Dedifferentiated amniotic fluid mesenchymal stem cell (primary cell): ENCODE results near the gene RSAD1.

Experiments used
- DNase-seq: peaks from one replicate; pipeline ENCODE4 v3.0.0-alpha.2; 2016; ENCODE audit errors: extremely low spot score

The RSAD1 gene

GRCh38 chr17:50519141-50519834, 40.6 kb downstream of the RSAD1 start:
- no peak for DNase-seq

- no peak for DNase-seq
Measured at GRCh38 chr17:50520483-50520882, 41.8 kb downstream of the RSAD1 start.

GRCh38 chr17:50521514-50521913, 42.9 kb downstream of the RSAD1 start:
- no peak for DNase-seq

DNA sequence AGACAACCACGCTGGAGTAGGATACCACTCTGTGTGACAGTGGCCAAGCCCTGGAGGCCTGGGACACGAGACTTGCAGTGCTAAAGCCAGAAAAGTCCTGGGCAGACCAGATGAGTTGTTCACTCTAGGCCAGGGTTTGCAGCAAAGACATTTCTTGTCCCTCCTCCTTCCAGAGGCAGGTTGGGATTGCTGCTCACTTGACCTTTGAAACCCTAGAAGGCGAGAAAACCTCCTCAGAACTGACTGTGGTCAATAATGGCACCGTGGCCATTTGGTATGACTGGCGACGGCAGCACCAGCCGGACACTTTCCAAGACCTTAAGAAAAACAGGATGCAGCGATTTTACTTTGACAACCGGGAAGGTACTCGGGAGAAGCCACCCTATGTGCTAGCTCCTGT, 44.1 kb downstream of the RSAD1 start:
- DNase-seq, result no peak

- no peak for DNase-seq
Measured at GRCh38 chr17:50523208-50523607, 44.5 kb downstream of the RSAD1 start.

DNA sequence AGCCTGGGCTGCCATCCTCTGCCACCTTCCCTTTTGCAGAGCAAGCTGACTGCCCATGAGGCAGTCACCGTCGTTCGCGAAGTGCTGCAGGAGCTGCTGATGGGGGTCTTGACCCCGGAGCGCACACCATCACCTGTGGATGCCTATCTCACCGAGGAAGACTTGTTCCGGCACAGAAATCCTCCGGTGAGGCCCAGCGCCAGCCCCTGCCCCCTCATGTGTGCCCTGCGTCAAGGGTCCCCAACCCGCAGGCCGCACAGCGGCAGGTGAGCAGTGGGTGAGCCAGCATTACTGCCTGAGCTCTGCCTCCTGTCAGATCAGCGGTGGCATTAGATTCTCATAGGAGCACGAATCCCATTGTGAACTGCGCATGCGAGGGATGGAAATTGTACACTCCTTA, 46.2 kb downstream of the RSAD1 start:
- no peak for DNase-seq

GRCh38 chr17:50527155-50527762, 48.6 kb downstream of the RSAD1 start:
- DNase-seq, result no peak

DNA sequence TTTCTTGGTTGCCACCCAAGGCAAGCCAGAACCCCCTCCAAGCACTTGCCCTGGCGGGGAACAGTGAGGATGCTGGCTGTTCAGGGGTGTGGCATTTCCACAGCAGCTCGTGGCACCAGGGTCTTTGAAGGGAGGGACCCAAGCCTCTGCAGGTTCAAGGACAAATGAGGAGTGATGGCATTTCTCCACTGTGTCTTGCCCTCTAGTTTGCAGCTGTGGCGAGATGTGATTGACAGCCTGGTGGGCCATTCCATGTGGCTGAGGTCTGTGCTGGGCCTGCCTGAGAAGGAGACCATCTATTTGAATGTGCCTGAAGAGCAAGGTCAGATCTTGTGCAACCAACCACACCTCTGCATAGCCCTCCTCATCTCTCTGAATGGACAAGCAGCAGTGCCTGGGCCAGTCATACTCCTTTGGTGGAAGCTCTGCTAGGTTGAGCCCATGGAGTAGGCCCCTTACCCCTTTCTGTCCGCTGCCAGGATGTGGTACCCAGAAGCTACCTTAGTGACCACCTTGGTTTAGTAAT, 49.4 kb downstream of the RSAD1 start:
- no peak for DNase-seq

DNA sequence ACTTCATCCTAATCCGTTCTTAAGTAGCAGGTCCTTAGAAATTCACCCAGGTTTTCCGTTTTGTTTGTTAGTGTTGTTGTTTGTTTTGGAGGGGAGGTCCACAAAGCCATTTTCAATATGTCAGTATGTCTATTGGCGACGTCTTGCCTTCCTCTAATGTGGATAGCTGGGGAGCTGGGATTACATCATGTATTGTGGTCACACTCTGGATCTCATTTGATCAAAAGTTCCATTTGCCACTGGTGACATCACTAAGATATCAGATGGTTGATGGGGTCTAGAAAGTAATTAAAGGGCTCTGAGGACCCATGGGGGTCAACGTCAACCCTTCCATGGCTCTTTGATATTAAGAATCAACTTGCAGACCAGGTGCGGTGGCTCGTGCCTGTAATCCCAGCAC, 51.2 kb downstream of the RSAD1 start:
- DNase-seq, result no peak

- DNase-seq, result no peak
Measured at GRCh38 chr17:50531428-50532025, 52.9 kb downstream of the RSAD1 start.

- no peak for DNase-seq
Measured at GRCh38 chr17:50532452-50533024, 53.9 kb downstream of the RSAD1 start, which contains the start of gene EPN3. Gene EPN3 (plus strand): TSS chr17:50532735. CDS start chr17:50536557, 3,822 bp downstream.

- DNase-seq, result no peak
Measured at GRCh38 chr17:50533185-50533584, 54.5 kb downstream of the RSAD1 start.

DNA sequence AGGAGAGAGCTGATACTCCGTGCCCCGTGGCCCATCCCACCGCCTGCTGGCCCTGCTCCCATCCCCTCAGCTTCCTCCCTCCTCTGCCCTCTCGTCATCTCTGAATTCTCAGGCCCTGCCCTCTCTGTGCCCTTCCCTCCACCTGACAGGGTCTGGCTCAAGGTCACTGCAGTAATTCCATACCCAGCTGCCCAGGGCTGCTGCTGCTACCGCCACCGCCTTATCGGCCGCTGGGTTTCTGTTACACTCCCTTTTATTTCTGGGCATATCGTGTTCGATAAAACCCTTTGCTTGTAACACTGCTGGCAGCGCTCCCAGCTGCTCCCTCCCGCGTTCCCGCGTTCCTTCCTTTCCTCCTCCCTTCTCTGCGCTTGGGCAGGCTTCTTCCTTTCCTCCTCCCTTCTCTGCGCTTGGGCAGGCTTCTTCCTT, 55.1 kb downstream of the RSAD1 start:
- DNase-seq, result no peak

DNA sequence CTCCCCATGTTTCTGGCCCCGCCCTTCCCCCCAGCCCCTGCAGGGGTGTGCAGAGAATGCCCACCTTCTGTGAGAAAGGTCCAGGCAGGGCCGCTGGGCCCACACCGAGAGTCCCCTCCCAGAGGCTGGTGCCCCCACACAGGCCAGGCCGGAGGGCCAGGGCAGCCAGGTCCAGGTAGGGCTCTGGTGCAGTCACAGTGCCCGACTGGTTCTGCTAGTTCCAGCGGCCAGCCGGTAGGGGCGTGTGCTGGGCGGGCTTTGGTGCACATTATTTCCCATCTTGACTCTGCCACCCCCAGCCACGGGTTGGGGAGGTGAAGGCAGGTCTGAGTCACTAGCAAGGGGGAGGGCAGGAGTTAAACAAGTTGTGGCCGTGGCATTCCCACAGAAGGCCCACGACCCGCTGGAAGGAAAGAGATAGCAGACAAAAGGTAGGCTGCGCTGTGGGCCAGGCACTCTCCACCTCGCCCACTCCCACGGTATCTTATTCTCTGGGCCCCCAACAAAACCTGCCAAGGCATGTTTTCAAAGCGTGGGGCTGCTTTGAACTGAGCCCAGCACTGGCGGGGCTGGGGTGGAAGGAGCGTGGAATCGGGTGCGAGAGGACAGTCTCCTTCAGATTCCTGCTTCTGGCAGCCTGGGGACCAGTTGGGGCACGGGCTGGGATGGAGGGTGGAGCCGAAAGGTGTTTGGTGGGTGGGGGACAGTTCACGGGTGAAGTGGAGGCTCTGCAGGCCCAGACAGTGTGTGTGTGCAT, 55.7 kb downstream of the RSAD1 start:
- DNase-seq, result no peak

DNA sequence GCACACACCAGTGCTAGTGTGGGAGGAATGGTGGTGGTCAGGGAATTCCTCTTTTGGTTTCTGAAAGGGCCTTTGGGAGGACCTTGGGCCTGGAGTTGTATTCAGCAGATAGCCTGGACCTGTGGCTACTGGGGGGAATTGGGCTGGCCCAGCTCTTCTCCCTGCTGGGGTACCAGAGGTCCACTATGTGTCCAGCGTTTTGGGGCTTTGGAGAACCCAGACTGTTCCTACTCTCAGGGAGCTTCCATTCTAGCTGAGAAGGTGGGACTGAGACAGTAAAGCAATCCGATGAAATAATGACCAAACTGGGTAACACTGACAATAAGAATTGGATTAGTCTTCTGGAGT, 56.3 kb downstream of the RSAD1 start:
- no peak for DNase-seq

DNA sequence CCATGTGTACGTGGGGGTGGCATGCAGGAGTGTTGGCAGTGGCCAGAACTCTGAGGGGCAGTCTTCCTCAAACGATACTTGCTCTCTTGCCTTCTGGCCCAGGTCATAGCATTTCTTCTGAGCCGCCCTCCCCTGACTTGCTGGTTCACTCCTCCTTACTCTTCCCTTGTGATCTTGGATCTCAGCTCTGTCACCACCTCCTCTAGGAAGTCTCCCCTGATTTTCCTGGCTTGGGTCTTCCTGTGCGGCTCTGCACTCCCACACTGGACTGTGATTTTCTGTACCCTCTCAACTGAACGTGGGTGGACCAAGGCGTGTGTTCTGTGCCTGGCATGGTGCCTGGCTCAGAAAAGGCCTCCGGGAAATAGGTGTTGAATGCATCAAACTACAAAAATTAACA, 56.7 kb downstream of the RSAD1 start:
- no peak for DNase-seq
